Peyer's patch (tissue), 4 donors: ENCODE results near the gene MVK. TPM values are rescaled to one million over a fixed set of nuclear protein-coding genes. Genes with fewer than 3 reads are reported as not detected.

Experiments
- DNase-seq, 3 donors: peaks; one replicate each; pipeline ENCODE4 v3.0.0-alpha.2; 2017 to 2019
- H3K27ac ChIP-seq, 4 donors: fragments of 200-600 bp; sonication (generic); one replicate each; pipeline ENCODE4 v1.5.1; 2016 to 2019
- H3K27me3 ChIP-seq, 2 donors: fragments of 200-600 bp; sonication (generic); one replicate each; pipeline ENCODE4 v1.5.1; 2019
- H3K36me3 ChIP-seq, 3 donors: fragments of 200-600 bp; sonication (generic); one replicate each; pipeline ENCODE4 v1.5.1; 2016 to 2019
- H3K4me1 ChIP-seq, 4 donors: fragments of 200-600 bp; sonication (generic); one replicate each; pipeline ENCODE4 v1.5.1; 2016 to 2019
- H3K4me3 ChIP-seq, 4 donors: fragments of 200-600 bp; sonication (generic); 1 replicate in 3 of 4; 2 replicates in 1 of 4; pipeline ENCODE4 v1.5.1; 2016 to 2019; ENCODE audit warnings: mild to moderate bottlenecking in 1 of 4
- H3K9me3 ChIP-seq, 4 donors: fragments of 200-600 bp; sonication (generic); one replicate each; pipeline ENCODE4 v1.5.1; 2016 to 2019; ENCODE audit warnings: mild to moderate bottlenecking in 1 of 4
- CTCF ChIP-seq, 6 experiments: fragments of 450-650 bp in 4 of 6; fragments of 200-600 bp in 2 of 6; sonication (generic) in 1 of 6; IDR thresholded peaks; one replicate each; pipeline ENCODE4 v1.5.1; 2017 to 2019; ENCODE audit warnings: antibody characterized with exemption in 6 of 6, mild to moderate bottlenecking in 3 of 6, moderate library complexity in 1 of 6
- POLR2A ChIP-seq, 2 donors: fragments of 450-650 bp; IDR thresholded peaks; one replicate each; pipeline ENCODE4 v1.5.1; 2017; ENCODE audit warnings: antibody characterized with exemption in 2 of 2, mild to moderate bottlenecking in 2 of 2, moderate library complexity in 2 of 2
- total RNA-seq, 4 donors: library from RNA; depleted of rRNA; stranded (reverse); fragments of >200 nt; gene quantifications; one replicate each; pipeline ENCODE4 v1.1.0, GENCODE V29; 2016

The MVK gene
- total RNA-seq, 4 donors from 2014 or later, result 3.3 to 66.7 (median 41.6) TPM

- TF ChIP-seq CTCF (IDR thresholded peaks at IDR 0.05) (no peak), POLR2A (IDR thresholded peaks at IDR 0.05) (no peak)
Observed at GRCh38 chr12:109545826-109546225, 27.8 kb upstream of the MVK start.

DNA sequence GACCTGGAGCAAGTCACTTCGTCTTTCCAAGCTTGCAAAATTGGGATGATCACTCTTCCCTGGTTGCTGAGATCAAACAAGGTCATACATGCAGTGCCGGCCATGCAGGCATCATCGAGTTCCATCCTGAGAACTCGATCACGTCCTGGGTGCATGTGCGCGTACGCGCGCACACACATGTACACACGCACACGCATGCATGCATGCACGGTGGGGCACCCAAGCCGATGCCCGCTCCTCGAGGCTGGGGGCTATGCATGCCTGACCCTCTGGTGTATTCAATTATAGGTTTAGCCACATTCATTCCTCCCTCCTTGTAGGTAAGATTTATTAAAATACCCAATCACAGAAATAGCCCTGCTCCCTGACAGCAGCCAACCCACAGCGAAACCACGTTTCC is 26.3 kb upstream of the MVK start:
- no peaks in the 10 kb centered on the region for H3K36me3 ChIP-seq

More at GRCh38 chr12:109545826-109546225, 27.8 kb upstream of the MVK start:
- Histone ChIP-seq H3K27me3 (no peaks in the 10 kb centered on the region), H3K9me3 (no peaks in the 10 kb centered on the region), H3K36me3 (no peaks in the 10 kb centered on the region), H3K27ac (no peak overlapping the region), H3K4me3 (no peak overlapping the region), H3K4me1 (no peaks in the 10 kb centered on the region)
- no peak for DNase-seq

DNA sequence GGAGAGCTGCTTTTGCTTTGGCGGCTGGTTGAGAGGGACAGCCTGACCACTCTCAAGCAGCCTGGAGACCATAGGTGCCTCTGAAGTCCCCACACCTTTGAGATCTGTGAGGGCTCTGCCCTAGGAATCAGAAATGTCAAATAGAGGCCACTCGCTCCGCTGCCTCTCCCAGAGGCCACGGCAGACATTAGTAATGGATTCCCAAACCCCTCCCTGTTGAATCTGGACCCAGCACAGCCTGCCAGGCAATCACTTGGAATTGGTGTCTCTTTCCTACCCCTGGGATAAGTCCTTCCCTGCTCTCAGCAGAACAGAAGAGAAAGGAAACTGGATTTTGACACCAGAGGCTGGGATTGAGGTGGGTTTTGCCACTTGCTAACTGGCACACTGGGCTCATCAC is 25.3 kb upstream of the MVK start:
- H3K27me3 ChIP-seq, result no peaks in the 10 kb centered on the region
- no peaks in the 10 kb centered on the region for H3K9me3 ChIP-seq
- H3K27ac ChIP-seq, result no peak overlapping the region
- DNase-seq, result no peak
- no peak for TF ChIP-seq POLR2A (IDR thresholded peaks at IDR 0.05)
- no peak for TF ChIP-seq CTCF (IDR thresholded peaks at IDR 0.05)
- no peaks in the 10 kb centered on the region for H3K36me3 ChIP-seq
- no peaks in the 10 kb centered on the region for H3K4me1 ChIP-seq
- H3K4me3 ChIP-seq, result no peak overlapping the region

More for the DNA sequence above, 26.3 kb upstream of the MVK start:
- Histone ChIP-seq H3K27ac (no peak overlapping the region), H3K4me3 (no peak overlapping the region), H3K9me3 (no peaks in the 10 kb centered on the region), H3K4me1 (no peaks in the 10 kb centered on the region), H3K27me3 (no peaks in the 10 kb centered on the region)
- DNase-seq, result no peak
- TF ChIP-seq CTCF (IDR thresholded peaks at IDR 0.05), result no peak
- no peak for TF ChIP-seq POLR2A (IDR thresholded peaks at IDR 0.05)

GRCh38 chr12:109549613-109550270 is 23.9 kb upstream of the MVK start:
- Histone ChIP-seq H3K4me3 (no peak overlapping the region), H3K9me3 (no peaks in the 10 kb centered on the region), H3K27me3 (no peaks in the 10 kb centered on the region), H3K27ac (no peak overlapping the region), H3K4me1 (no peaks in the 10 kb centered on the region), H3K36me3 (no peaks in the 10 kb centered on the region)
- no peak for TF ChIP-seq CTCF (IDR thresholded peaks at IDR 0.05)
- no peak for TF ChIP-seq POLR2A (IDR thresholded peaks at IDR 0.05)
- no peak for DNase-seq

DNA sequence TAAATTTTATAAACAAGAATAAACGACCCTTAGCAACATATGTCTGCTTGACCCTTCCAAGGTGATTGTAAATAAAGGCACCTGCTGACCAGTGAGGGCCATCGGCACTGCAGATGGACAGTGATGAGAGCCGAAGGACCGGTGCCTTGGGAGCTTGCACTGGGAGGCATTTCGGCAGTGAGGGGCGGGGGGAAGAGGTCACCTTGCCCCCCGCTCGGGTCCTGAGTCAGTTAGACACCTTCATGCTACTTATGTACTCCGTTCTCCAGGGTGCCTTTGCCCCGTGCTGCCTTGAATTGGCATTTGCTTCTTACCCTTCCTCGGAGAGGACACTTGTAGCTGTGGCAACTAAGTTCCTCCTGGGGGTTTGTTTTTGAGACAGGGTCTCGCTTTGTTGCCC is 23.3 kb upstream of the MVK start:
- TF ChIP-seq POLR2A (IDR thresholded peaks at IDR 0.05), result no peak
- TF ChIP-seq CTCF (IDR thresholded peaks at IDR 0.05), result no peak
- DNase-seq, result no peak
- Histone ChIP-seq H3K4me3 (no peak overlapping the region), H3K9me3 (no peaks in the 10 kb centered on the region), H3K27me3 (no peaks in the 10 kb centered on the region), H3K36me3 (no peaks in the 10 kb centered on the region), H3K27ac (no peak overlapping the region), H3K4me1 (no peaks in the 10 kb centered on the region)

DNA sequence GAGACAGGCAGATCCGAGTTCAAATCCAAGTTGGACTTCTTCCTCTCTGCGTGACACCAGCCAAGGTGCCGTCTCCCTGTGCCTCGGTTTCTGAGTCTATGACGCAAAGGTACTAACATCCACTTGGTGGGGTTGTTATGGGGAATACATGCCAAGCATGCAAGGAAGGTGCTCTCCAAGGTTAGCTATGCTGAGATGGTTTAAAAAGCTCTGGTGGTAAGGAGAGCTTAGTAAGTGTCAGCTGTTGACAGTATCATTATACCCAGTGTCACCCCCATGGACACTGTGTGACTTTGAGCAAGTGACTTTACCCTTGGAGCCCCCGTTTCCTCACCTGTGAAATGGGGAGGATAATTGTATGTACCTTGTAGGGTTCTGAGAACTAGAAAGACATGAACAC is 22.5 kb upstream of the MVK start:
- Histone ChIP-seq H3K9me3 (no peaks in the 10 kb centered on the region), H3K36me3 (no peaks in the 10 kb centered on the region), H3K4me3 (no peak overlapping the region), H3K27ac (no peak overlapping the region), H3K4me1 (no peaks in the 10 kb centered on the region), H3K27me3 (no peaks in the 10 kb centered on the region)
- TF ChIP-seq POLR2A (IDR thresholded peaks at IDR 0.05), result no peak
- no peak for TF ChIP-seq CTCF (IDR thresholded peaks at IDR 0.05)
- no peak for DNase-seq
